GM19099 (cell line): Measurements from ENCODE around the gene XBP1.

Experiments
- POLR2A ChIP-seq: IDR thresholded peaks from 3 replicates; pipeline ENCODE4 v1.6.1; 2011; ENCODE audit warnings: low read depth; ENCODE audit not compliant: insufficient read length; ENCODE audit errors: extremely low read depth

The XBP1 gene

GRCh38 chr22:28821452-28821851, 21.1 kb upstream of the XBP1 start:
- no peak for TF ChIP-seq POLR2A

- TF ChIP-seq POLR2A, result no peak
Measured at GRCh38 chr22:28820885-28821284, 20.5 kb upstream of the XBP1 start.

- TF ChIP-seq POLR2A, result peak; percentile 32
Measured at GRCh38 chr22:28819253-28820096, 19.1 kb upstream of the XBP1 start.

GRCh38 chr22:28817919-28818859, 17.8 kb upstream of the XBP1 start:
- TF ChIP-seq POLR2A, result no peak

GRCh38 chr22:28817064-28817463, 16.7 kb upstream of the XBP1 start:
- no peak for TF ChIP-seq POLR2A

GRCh38 chr22:28815729-28816128, 15.4 kb upstream of the XBP1 start:
- TF ChIP-seq POLR2A, result no peak

GRCh38 chr22:28815111-28815510, 14.7 kb upstream of the XBP1 start:
- no peak for TF ChIP-seq POLR2A

GRCh38 chr22:28813772-28814518, 13.6 kb upstream of the XBP1 start:
- TF ChIP-seq POLR2A, result no peak

- no peak for TF ChIP-seq POLR2A
Measured at GRCh38 chr22:28812516-28812915, 12.1 kb upstream of the XBP1 start.

- TF ChIP-seq POLR2A, result no peak
Measured at GRCh38 chr22:28810821-28811491, 10.6 kb upstream of the XBP1 start.

GRCh38 chr22:28808716-28809355, 8.5 kb upstream of the XBP1 start:
- no peak for TF ChIP-seq POLR2A

- TF ChIP-seq POLR2A, result no peak
Measured at GRCh38 chr22:28802595-28803123, 2.3 kb upstream of the XBP1 start.

- no peak for TF ChIP-seq POLR2A
Measured at GRCh38 chr22:28801845-28802594, 1.7 kb upstream of the XBP1 start.
